LNCAP (cell line): ENCODE data around the gene ARID1B.

Source experiments
- TF ChIP-seq, protein P1 (sequence below): fragments of 450-650 bp; IDR thresholded peaks from 2 replicates; pipeline ENCODE4 v1.5.1; 2017; ENCODE audit warnings: mild to moderate bottlenecking

ARID1B gene

DNA sequence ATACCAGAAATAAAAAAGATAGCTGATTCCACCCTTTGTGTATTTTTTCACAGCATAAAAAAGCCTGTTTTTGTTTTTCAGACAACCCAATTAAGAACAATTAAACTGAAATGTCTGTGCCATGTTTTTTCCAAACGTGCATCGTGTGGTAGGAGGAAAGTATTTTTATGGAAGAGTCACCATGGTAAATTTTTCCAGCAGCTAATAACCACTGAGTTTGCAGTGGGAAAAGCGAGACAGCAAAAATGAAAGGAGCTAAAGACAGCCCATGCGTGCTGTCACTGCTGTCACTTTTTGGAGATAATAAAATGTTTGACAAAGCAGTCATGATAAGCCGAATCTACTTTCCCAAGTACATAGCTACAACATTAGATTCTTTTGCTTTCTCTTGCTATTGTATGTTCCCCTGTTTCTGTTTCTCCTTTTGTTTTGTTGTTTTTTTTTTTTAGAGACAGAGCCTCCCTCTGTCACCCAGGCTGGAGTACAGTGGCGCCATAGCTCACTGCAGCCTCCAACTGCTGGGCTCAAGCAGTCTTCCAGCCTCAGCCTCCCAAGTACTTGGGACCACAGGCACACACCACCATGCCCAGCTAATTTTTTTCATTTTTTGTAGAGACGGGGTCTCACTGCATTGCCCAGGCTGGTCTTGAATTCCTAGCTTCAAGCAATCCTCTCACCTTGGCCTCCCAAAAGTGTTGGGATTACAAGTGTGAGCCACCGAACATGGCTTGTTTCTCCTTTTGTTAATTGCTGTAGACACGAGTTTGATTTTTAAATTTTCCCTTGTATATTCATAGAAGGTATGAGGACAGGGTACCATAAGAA is 284.8 kb downstream of the ARID1B start:
- TF ChIP-seq, protein P1, sequence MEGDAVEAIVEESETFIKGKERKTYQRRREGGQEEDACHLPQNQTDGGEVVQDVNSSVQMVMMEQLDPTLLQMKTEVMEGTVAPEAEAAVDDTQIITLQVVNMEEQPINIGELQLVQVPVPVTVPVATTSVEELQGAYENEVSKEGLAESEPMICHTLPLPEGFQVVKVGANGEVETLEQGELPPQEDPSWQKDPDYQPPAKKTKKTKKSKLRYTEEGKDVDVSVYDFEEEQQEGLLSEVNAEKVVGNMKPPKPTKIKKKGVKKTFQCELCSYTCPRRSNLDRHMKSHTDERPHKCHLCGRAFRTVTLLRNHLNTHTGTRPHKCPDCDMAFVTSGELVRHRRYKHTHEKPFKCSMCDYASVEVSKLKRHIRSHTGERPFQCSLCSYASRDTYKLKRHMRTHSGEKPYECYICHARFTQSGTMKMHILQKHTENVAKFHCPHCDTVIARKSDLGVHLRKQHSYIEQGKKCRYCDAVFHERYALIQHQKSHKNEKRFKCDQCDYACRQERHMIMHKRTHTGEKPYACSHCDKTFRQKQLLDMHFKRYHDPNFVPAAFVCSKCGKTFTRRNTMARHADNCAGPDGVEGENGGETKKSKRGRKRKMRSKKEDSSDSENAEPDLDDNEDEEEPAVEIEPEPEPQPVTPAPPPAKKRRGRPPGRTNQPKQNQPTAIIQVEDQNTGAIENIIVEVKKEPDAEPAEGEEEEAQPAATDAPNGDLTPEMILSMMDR: no peak

DNA sequence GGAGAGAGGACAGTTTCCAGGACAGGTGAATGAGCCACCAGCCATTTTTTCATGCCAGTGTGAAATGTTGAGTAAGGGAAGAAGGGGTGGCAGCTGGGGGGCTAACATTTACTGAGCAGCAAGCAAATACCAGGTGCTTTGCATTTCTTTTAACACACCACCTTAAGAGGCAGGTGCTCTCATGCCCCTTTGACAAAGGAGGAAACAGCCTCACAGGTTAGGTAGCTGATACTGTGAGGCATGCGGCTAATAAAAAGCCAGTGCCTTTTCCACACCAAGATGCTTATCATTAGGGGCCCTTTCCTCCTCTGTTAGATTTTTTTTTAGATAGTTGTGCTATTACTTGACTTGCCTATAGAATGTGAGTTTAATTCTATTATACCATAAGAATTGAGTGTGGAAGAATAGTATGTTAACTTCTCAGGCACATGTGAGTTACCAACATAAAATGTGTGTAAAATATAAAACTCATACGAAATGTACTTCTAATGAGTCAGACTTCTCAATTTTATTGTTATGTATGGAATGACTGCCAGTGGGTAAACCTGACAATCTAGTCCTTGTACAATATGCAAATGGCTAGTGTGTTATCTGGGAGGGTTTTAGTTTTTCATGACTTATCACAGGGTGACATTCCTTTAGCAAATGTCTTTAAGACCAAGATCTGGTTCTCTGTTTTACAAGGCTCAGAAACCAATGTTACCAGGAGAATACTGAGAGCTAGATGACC is 286.2 kb downstream of the ARID1B start:
- TF ChIP-seq, protein P1: no peak

DNA sequence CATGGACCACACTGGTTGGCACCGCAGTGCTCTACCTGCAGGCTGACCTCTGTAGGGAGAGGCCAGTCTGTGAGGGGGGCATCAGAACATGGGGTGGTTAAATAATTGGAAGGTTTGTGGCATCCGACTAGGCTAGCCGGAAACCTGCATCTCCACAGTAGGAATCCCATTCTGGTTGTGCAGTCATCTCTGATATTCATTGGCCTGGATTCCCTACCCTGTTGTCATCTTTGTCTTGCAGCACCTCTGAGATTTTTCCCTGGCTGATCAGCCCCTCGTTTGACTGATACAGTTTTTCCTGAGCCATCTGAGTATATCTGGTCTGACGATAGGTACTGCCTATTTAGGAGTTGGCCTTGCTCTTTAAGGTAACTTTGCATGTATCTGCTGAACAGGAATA is 286.7 kb downstream of the ARID1B start:
- TF ChIP-seq, protein P1: no peak

DNA sequence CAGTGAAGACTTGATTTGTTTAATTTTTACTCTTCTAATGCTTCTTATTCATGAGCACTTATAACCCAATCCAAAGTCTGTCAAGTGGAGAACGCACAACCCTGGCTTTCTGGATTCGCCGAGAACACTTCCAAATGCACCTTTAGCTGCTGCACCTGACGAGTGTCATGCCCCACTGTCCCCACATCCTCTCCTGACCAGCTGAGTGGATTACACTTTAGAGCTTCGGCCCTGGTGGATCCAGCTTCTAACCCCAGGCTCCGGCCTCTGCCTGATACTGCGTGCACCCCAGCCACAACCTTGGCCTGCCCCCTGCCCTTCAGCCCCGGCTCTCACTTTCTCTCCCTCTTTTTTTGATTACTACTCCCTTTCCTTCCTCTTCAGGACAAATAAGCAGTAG is 287.3 kb downstream of the ARID1B start:
- TF ChIP-seq, protein P1: no peak

DNA sequence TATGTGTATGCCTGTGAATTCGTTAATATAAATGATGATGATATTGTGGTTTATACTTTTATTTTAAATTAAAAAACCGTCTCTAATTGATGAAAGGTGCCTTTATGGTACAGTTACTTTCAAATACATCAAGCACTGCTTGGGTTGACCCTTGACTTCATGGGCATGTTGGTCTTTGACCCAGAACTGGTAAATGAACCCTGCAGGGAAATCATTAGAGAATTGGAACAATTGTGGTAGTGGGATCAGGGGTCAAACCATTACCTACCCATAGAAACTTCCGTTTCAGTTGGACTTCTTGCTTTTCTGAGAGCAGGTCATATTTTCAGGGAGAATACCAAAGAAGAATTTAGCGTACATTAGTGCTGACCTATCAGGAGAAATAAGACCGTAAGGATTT is 288.2 kb downstream of the ARID1B start:
- TF ChIP-seq, protein P1: no peak

DNA sequence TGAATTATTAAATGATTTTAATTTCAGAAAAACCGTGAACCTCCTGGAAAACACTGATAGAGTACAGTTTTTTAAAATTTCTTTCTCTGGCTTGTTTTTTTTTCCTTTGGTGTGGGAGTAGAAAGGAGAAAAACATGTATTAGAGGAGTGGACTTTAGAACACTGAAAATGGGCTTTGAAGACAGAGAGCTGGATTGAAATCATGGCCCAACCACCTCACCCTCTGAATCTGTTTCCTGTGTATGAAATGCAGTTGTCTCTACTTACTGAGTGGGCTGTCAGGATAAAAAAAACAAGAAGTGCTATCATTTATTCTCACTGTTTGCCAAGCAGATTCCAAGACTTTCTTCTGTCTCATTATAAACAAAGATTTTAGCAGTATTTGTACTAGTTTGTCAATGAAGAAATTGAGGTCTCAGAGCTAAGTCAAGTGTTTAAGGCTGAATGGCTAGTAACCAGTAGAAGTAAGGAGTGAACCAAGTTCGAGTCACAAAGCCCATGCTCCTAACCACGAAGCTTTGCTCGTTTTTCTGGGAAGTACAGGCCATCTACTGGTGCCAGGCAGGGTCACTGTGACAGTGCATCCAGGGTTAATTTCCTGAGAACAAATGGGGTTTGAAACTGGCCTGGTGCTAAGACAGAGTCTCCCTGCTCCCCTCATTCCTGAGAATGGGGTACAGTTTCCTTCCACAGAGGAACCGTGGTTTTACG is 289.8 kb downstream of the ARID1B start:
- TF ChIP-seq, protein P1: no peak

DNA sequence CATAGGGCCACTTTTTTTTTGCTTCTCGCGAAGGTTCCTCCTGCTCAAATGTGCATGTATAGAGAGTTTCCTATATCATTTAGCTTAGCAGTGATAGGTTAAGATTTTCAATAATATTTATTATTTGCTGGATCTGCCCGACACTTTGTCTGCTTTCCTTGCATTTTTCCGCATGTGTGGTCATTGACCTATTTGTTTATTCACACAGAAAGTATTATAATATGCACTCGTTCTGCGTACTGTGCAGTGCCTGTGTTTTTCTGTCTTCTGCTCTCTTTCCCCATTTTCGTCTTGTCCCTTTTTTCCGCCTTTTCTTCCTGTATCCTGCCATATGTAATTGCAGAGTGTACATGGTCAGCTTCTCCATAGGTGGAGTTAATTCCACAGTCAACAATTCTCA is 290.3 kb downstream of the ARID1B start:
- TF ChIP-seq, protein P1: no peak
